Bronchial epithelial cell (primary cell): ENCODE data around the gene JTB. TPM values are rescaled to one million over a fixed set of nuclear protein-coding genes. Genes with fewer than 3 reads are reported as not detected.
A peak's percentile ranks its signal among the peaks of the same experiment; 100 is the strongest.
"Not testable (repeated sequence)": the region's sequence is repeated elsewhere in the genome, so short reads cannot be mapped to it uniquely, and the experiment has no call there.

Experiments used
- DNase-seq: peaks from one replicate; pipeline ENCODE4 v3.0.0-alpha.2; 2010; ENCODE audit warnings: low read depth
- FAIRE-seq: peaks from 2 replicates; lab custom pipeline; 2011; peaks lifted over from hg19 to GRCh38; lab: Jason Lieb, UNC
- H3K27me3 ChIP-seq: 2 replicates; pipeline ENCODE4 v1.5.1; 2011; ENCODE audit warnings: low read length; ENCODE audit not compliant: control insufficient read depth, insufficient read depth
- H3K36me3 ChIP-seq: 2 replicates; pipeline ENCODE4 v1.5.1; 2011; ENCODE audit warnings: low read length; ENCODE audit not compliant: control insufficient read depth, insufficient read depth
- H3K4me3 ChIP-seq: 2 replicates; pipeline ENCODE4 v1.5.1; 2011; ENCODE audit warnings: mild to moderate bottlenecking, low read depth, low read length, control low read depth
- total RNA-seq: library from RNA; depleted of rRNA; stranded (reverse); fragments of >200 nt; gene quantifications from 2 replicates; pipeline ENCODE4 v1.2.1, GENCODE V29; 2014
- TF ChIP-seq, protein P1 (sequence below): IDR thresholded peaks from 2 replicates; pipeline ENCODE4 v1.5.1; 2011; ENCODE audit warnings: mild to moderate bottlenecking, moderate library complexity, low read length, control low read depth, inconsistent platforms; ENCODE audit not compliant: insufficient read depth, severe bottlenecking

JTB gene
- total RNA-seq, 1 donor from 2014 or later: 183 TPM

GRCh38 chr1:153984123-153984894 is 6.8 kb upstream of the JTB start:
- DNase-seq (no peak), FAIRE-seq (no peak)
- Histone ChIP-seq H3K36me3 (peaks cover 4% of the 10 kb centered on the region), H3K27me3 (no peaks in the 10 kb centered on the region), H3K4me3 (no peak overlapping the region)
- TF ChIP-seq, protein P1, sequence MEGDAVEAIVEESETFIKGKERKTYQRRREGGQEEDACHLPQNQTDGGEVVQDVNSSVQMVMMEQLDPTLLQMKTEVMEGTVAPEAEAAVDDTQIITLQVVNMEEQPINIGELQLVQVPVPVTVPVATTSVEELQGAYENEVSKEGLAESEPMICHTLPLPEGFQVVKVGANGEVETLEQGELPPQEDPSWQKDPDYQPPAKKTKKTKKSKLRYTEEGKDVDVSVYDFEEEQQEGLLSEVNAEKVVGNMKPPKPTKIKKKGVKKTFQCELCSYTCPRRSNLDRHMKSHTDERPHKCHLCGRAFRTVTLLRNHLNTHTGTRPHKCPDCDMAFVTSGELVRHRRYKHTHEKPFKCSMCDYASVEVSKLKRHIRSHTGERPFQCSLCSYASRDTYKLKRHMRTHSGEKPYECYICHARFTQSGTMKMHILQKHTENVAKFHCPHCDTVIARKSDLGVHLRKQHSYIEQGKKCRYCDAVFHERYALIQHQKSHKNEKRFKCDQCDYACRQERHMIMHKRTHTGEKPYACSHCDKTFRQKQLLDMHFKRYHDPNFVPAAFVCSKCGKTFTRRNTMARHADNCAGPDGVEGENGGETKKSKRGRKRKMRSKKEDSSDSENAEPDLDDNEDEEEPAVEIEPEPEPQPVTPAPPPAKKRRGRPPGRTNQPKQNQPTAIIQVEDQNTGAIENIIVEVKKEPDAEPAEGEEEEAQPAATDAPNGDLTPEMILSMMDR: no peak

- not testable (repeated sequence) for H3K4me3 ChIP-seq, H3K27me3 ChIP-seq, DNase-seq, FAIRE-seq, H3K36me3 ChIP-seq
Observed at GRCh38 chr1:153981735-153982134, 4.3 kb upstream of the JTB start.

GRCh38 chr1:153979091-153979490 is 1.6 kb upstream of the JTB start:
- DNase-seq, H3K4me3 ChIP-seq, FAIRE-seq, H3K27me3 ChIP-seq: not testable (repeated sequence)
- H3K36me3 ChIP-seq: peaks cover 13% of the 10 kb centered on the region

- Histone ChIP-seq H3K4me3 (peak overlapping the region; percentile 76), H3K27me3 (no peaks in the 10 kb centered on the region), H3K36me3 (peaks cover 15% of the 10 kb centered on the region)
- DNase-seq: no peak
- no peak for FAIRE-seq
- TF ChIP-seq, protein P1: no peak
Observed at GRCh38 chr1:153978274-153978909, 918 bp upstream of the JTB start.

GRCh38 chr1:153976819-153977249 is 640 bp downstream of the JTB start:
- FAIRE-seq (no peak), DNase-seq (no peak)
- peak overlapping the region; percentile 76 for H3K4me3 ChIP-seq
- TF ChIP-seq, protein P1: no peak
- peaks cover 16% of the 10 kb centered on the region for H3K36me3 ChIP-seq
- H3K27me3 ChIP-seq: no peaks in the 10 kb centered on the region

GRCh38 chr1:153973525-153973924 is 3.9 kb downstream of the JTB start:
- FAIRE-seq: no peak
- DNase-seq: no peak
- H3K36me3 ChIP-seq: peaks cover 16% of the 10 kb centered on the region
- TF ChIP-seq, protein P1: no peak
- no peak overlapping the region for H3K4me3 ChIP-seq
- no peaks in the 10 kb centered on the region for H3K27me3 ChIP-seq
